Posterior cingulate gyrus (tissue), 11 donors: ENCODE measurements around the gene PTPRZ1.

Source experiments
- DNase-seq, 10 donors: peaks; one replicate each; pipeline versions ENCODE4 v3.0.0 to v3.0.0-alpha.2; 2020 to 2021; ENCODE audit warnings: mixed read lengths in 3 of 10
- intact Hi-C: fragments of 100-400 bp; cut with DNase I; formaldehyde crosslinking; loops from one replicate; pipeline ENCODE4 v1.15.1; 2023

Gene PTPRZ1

GRCh38 chr7:122035876-122036275, 162.9 kb downstream of the PTPRZ1 start:
- intact Hi-C loops, result no loop called here
- DNase-seq, result no peak

DNA sequence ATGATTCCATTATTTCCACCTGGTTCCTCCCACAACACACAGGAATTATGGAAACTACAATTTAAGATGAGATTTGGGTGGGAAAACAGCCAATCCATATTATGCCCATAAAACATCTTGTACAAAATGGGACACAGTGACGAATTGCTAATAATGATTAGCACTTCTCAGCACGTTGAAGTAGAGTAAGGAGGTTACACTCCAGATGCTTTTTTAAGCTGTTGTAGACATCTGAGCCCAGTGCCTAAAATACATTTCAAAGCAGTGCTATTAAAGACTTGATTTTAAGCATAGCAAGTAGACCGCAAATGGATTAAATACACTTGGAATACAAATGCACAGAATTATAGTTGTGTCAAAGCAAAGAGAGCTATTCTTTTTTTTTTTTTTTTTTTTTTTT, 165.2 kb downstream of the PTPRZ1 start:
- no peak for DNase-seq
- intact Hi-C loops, result no loop called here

DNA sequence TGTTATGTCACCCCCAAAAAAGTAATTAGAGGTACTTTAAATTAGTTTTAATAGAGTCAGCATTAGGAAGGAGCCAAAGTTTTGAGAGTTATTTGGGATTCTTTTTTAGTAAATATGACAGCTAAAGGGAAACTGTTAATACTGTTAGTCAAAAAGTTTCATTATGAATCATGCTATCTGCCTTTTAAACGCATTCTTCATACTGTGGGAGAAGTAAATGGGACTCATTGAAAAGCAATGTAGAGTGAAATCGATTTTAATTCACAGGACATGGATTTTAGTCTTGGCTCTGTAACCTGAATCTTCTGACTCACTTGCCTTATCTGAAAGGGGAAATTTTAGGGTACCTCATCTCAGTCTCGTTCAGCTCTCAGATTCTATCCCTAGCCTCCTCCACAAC, 165.9 kb downstream of the PTPRZ1 start:
- intact Hi-C loops, result no loop called here
- no peak for DNase-seq

DNA sequence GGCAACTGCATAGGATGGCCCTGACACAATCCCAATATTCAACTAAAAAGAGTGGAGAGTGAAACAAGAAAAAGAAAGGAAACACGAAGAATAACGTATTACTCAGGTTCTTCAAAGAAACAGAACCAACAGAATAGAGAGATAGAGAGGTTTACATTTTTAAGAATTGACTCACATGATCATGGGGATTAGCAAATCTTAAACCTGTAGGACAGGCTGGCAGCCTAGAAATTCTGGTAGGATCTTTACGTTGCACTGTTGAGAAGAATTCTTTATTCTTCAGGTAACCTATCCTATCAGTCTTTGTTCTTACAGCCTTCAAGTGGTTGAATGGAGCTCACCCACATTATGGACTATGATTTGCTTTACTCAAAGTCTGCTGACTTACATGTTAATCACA, 167.2 kb downstream of the PTPRZ1 start:
- DNase-seq, result no peak

GRCh38 chr7:122046402-122046801, 173.4 kb downstream of the PTPRZ1 start:
- DNase-seq, result no peak
- intact Hi-C loops, result no loop called here

More for the DNA sequence above, 167.2 kb downstream of the PTPRZ1 start:
- intact Hi-C loops, result no loop called here

- intact Hi-C loops, result no loop called here
- DNase-seq, result no peak
Observed at GRCh38 chr7:122054393-122054792, 181.4 kb downstream of the PTPRZ1 start.

- intact Hi-C loops, result no loop called here
- no peak for DNase-seq
Observed at GRCh38 chr7:122055073-122055472, 182.1 kb downstream of the PTPRZ1 start.

DNA sequence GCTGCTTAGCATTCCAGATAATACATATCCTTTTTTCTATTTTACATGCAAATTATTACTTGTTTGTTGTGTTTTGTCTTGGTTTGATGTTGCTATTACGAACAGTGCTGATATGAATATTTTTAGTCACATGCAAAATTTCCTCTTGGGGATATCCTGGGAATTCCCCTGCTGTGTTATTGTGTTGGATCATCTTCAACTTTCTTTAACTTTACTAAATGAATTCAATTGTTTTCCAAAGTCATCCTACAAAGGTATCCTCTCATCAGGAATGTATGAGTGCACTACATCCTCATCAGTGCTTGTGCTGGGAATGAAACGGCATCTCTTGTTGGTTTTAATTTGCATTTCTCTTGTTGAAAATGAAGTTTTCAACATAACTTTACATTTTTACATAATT, 184.0 kb downstream of the PTPRZ1 start:
- intact Hi-C loops, result no loop called here
- DNase-seq, result no peak

DNA sequence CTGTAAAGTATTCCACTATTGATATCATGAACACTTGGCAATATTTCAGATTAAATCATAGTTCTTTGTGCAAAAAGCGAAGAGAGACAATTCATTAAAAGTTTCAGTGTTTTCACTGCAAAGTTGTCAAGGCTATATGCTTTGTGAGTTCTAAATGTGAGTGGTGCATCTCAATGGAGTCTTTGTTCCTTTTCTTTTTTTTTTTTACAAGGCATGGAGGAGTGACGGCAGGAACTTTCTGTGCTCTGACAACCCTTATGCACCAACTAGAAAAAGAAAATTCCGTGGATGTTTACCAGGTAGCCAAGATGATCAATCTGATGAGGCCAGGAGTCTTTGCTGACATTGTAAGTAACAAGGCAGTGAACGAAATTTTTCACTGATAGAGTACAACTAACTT, 186.6 kb downstream of the PTPRZ1 start:
- no peak for DNase-seq

GRCh38 chr7:122063146-122063545, 190.2 kb downstream of the PTPRZ1 start:
- DNase-seq, result no peak
- intact Hi-C loops, result no loop called here

More for the DNA sequence above, 186.6 kb downstream of the PTPRZ1 start:
- intact Hi-C loops, result no loop called here

DNA sequence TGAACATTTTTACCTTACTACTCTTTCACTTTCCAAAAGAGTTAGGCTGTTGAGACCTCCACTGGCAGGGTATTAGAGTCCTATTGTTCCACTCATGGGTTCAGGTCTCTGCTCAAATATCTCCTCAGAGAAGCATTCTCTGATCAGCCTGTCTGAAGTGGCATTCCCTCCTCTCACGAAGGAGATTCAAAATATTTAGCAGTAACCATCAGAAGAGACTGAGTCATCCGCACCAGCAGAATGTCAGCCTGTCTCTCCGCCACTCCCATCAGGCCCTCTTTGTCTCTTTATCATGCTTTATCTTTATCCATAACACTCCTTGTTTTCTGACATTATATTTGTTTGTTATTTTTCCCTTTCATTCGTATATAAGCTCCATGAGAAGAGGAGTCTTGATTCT, 192.0 kb downstream of the PTPRZ1 start:
- intact Hi-C loops, result no loop called here

GRCh38 chr7:122067077-122067476, 194.1 kb downstream of the PTPRZ1 start:
- DNase-seq, result peak in 1 of 10 donors; percentile 3
- intact Hi-C loops, result no loop called here

More for the DNA sequence above, 192.0 kb downstream of the PTPRZ1 start:
- no peak for DNase-seq

DNA sequence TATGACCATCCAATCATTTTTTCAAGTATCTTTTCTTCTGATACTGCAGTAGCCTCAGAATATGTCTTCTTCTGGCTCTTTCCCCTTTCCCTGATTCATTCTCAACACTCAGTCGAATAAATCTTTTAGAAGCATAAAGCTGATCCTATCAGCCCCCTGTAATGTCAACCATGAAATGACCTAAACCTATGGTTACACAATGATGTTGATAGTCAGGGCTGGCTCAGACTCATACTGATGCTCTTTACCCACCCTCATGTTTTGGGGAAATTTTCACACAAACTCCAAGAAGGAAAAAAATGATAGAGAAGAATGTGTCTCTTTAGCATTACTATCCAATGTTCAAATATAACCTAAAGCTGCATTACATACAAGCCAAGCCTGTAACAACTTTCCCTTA, 195.1 kb downstream of the PTPRZ1 start:
- intact Hi-C loops, result no loop called here
- no peak for DNase-seq

GRCh38 chr7:122068999-122069398, 196.0 kb downstream of the PTPRZ1 start:
- intact Hi-C loops, result no loop called here
- no peak for DNase-seq

- no peak for DNase-seq
- intact Hi-C loops, result no loop called here
Observed at GRCh38 chr7:122070062-122070461, 197.1 kb downstream of the PTPRZ1 start.

- intact Hi-C loops, result no loop called here
- no peak for DNase-seq
Observed at GRCh38 chr7:122070834-122071233, 197.9 kb downstream of the PTPRZ1 start.

DNA sequence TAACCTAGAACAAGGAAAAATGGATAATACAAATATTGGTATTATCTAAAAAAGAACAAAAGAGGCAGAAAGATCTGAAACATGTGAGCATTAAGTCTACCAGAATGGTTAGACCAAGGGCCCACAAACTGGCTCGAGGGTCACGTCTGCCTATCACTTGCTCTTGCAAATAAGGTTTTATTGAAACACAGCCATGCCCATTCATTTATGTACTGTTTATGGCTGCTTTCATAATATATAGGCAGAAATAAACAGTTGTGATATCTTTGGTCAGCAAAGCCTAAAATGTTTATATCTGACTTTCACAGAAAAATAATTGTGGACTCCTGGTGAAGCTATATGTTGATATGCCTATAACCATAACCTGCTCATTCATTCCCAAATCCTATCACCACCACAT, 199.3 kb downstream of the PTPRZ1 start:
- intact Hi-C loops, result no loop called here
- no peak for DNase-seq

GRCh38 chr7:122072924-122073599, 200.1 kb downstream of the PTPRZ1 start:
- no peak for DNase-seq
- intact Hi-C loops, result no loop called here

DNA sequence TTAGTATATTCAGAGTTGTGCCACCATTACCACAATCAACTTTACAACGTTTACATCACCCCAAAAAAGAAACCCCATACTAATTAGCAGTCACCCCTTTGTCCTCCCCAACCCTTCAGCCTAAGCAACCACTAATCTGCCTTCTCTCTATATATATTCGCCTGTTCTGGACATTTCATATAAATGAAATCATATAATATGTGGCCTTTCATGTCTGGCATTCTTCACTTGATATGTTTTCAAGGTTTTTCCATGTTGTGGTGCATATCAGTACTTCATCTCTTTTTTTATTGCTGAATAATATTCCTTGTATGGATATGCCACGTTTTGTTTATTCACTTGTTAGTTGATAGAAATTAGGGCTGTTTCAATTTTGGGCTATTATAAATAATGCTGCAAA, 200.7 kb downstream of the PTPRZ1 start:
- intact Hi-C loops, result no loop called here
- DNase-seq, result no peak

DNA sequence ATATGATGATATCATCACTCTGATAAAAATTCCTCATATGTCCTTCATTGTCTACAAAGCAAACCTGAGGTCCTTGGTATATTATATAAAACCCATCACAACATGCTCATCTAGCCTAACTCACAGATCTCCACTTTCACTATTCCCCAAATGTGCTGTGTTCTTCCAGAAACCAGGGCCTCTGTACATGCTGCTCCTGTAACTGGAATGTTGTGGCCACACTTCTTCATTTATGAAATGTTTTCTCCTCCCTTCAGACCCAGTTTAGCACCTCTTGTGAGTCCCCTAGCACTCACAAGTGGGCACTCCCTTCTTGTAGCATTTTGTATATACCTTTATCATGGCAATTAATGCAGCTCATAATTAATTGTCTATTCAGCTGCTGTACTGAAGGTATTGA, 209.2 kb downstream of the PTPRZ1 start:
- DNase-seq, result no peak
- intact Hi-C loops, result no loop called here

DNA sequence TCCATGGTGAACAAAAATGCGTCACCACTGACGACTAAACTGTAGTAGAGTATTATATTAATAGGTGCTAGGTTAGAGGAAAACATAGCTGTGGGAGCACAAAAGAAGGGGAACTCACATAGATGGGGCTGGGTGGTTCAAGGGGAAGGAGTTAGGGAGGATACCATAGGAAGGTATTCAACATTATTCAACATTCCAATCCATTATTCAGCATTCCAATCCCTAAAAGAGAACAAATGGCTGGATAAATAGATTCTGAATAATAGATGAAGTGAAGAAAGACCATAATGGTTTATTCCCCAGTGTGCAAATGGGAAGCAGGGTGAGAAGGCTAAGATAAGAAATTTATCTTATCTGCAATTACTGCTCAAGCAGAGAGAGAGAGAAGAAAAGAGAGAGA, 209.7 kb downstream of the PTPRZ1 start:
- intact Hi-C loops, result no loop called here
- no peak for DNase-seq

DNA sequence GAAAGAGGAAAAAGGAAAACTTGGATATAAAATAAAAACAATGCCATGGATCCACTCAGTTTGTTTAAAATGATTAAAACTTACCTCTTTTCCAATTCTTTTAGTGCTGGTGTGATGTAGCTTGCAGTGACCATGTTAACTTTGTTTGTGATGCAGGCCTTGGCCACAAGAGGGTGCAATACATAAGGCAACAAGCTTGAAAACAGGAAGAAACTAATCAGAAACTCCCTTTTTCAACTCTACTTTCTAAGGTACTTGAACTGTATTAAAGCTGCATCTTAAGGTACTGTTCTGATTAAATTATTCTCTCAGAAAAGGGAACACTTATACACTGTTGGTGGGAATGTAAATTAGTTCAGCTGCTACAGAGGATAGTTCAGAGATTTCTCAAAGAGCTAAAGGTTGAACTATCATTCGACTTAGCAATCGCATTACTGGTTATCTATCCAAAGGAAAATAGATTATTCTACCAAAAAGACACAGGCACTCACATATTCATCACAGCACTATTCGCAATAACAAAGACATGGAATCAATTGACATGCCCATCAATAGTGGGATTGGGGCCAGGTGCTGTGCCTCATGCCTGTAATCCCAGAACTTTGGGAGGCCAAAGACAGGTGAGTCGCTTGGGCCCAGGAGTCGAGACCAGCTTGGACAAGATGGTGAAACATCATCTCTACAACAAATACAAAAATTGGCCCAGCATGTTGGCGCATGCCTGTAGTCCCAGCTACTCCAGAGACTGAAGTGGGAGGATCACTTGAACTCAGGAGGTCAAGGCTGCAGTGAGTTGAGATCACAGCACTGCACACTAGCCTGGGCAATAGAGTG, 220.2 kb downstream of the PTPRZ1 start:
- peak in 8 of 10 donors; percentile 12 to 88 (median 64) for DNase-seq
- intact Hi-C loops, result loop anchor here (10.0 kb wide), 1 partner anchor 442 kb away; no protein-coding TSS in a partner anchor
